ENCODE measurements around the gene FKBP2. TPM values are rescaled to one million over a fixed set of nuclear protein-coding genes. Genes with fewer than 3 reads are reported as not detected.

Gene FKBP2
- total RNA-seq, 4 donors from 2014 or later, result 45.5 to 78.3 (median 58.4) TPM

GRCh38 chr11:64230171-64230984 is 10.5 kb upstream of the FKBP2 start, which contains the start of gene DNAJC4:
DNAJC4 (plus strand) TSS chr11:64230548; CDS start chr11:64230855, 307 bp downstream.
- no peaks in the 10 kb centered on the region for H3K27me3 ChIP-seq
- no peaks in the 10 kb centered on the region for H3K9me3 ChIP-seq
- peak within 1 kb of the TSS; percentile 39 to 83 for H3K4me3 ChIP-seq
- H3K36me3 ChIP-seq, result no peaks in the 10 kb centered on the region
- peak within 1 kb of the TSS; percentile 67 to 97 (median 96) for H3K27ac ChIP-seq
- peaks cover 3 to 85% (median 36%) of the 10 kb centered on the region in 3 donors for H3K4me1 ChIP-seq
- TF ChIP-seq POLR2A (IDR thresholded peaks at IDR 0.05), result peak; percentile 30 to 49
- TF ChIP-seq POLR2AphosphoS5 (IDR thresholded peaks at IDR 0.05), result peak; percentile 70
- no peak for TF ChIP-seq EP300 (IDR thresholded peaks at IDR 0.05)
- peak; percentile 63 for ATAC-seq
- 0% methylated on average over 3 of the region's 62 CpGs; no CpG with 5 or more reads in 1 of the 2 donors for WGBS, 2 donors (ENCODE audit: low coverage in 1 of 2)

GRCh38 chr11:64230985-64231365 is 9.9 kb upstream of the FKBP2 start:
- ATAC-seq, result no peak
- Histone ChIP-seq H3K4me3 (peak overlapping the region; percentile 39 to 83), H3K36me3 (peaks cover 0 to 3% of the 10 kb centered on the region in 2 donors), H3K27me3 (no peaks in the 10 kb centered on the region), H3K4me1 (peaks cover 3 to 87% (median 40%) of the 10 kb centered on the region in 3 donors), H3K9me3 (no peaks in the 10 kb centered on the region), H3K27ac (peak overlapping the region; percentile 67 to 97 (median 96))
- TF ChIP-seq CTCF (IDR thresholded peaks at IDR 0.05), result no peak
- no peak for TF ChIP-seq POLR2AphosphoS5 (IDR thresholded peaks at IDR 0.05)
- TF ChIP-seq POLR2A (IDR thresholded peaks at IDR 0.05), result no peak
- no peak for TF ChIP-seq EP300 (IDR thresholded peaks at IDR 0.05)
- WGBS, 2 donors (ENCODE audit: low coverage in 1 of 2), result 6 to 14% methylated on average over 2 to 5 of the region's 8 CpGs

GRCh38 chr11:64231546-64231945 is 9.3 kb upstream of the FKBP2 start:
- no CpG with 5 or more reads among the region's 7 CpGs for WGBS, 2 donors (ENCODE audit: low coverage in 1 of 2)
- peaks cover 0 to 9% of the 10 kb centered on the region in 2 donors for H3K36me3 ChIP-seq
- TF ChIP-seq CTCF (IDR thresholded peaks at IDR 0.05) (no peak), EP300 (IDR thresholded peaks at IDR 0.05) (no peak), POLR2A (IDR thresholded peaks at IDR 0.05) (no peak), POLR2AphosphoS5 (IDR thresholded peaks at IDR 0.05) (no peak)
- H3K9me3 ChIP-seq, result no peaks in the 10 kb centered on the region
- H3K27me3 ChIP-seq, result no peaks in the 10 kb centered on the region
- peaks cover 3 to 89% (median 40%) of the 10 kb centered on the region in 3 donors for H3K4me1 ChIP-seq
- no peak overlapping the region for H3K4me3 ChIP-seq
- peak overlapping the region in 3 of 4 donors; percentile 37 to 96 (median 95) for H3K27ac ChIP-seq
- no peak for ATAC-seq

- Histone ChIP-seq H3K9me3 (no peaks in the 10 kb centered on the region), H3K4me3 (no peak overlapping the region), H3K36me3 (peaks cover 0 to 17% of the 10 kb centered on the region in 2 donors), H3K27me3 (no peaks in the 10 kb centered on the region), H3K4me1 (peaks cover 3 to 84% (median 33%) of the 10 kb centered on the region in 3 donors), H3K27ac (peak overlapping the region in 3 of 4 donors; percentile 37 to 96 (median 95))
- WGBS, 2 donors (ENCODE audit: low coverage in 1 of 2), result 88% methylated on average over 4 of the region's 15 CpGs; no CpG with 5 or more reads in 1 of the 2 donors
- ATAC-seq, result no peak
- TF ChIP-seq CTCF (IDR thresholded peaks at IDR 0.05), result no peak
- no peak for TF ChIP-seq EP300 (IDR thresholded peaks at IDR 0.05)
- no peak for TF ChIP-seq POLR2AphosphoS5 (IDR thresholded peaks at IDR 0.05)
- no peak for TF ChIP-seq POLR2A (IDR thresholded peaks at IDR 0.05)
Measured at GRCh38 chr11:64232182-64232966, 8.5 kb upstream of the FKBP2 start.

DNA sequence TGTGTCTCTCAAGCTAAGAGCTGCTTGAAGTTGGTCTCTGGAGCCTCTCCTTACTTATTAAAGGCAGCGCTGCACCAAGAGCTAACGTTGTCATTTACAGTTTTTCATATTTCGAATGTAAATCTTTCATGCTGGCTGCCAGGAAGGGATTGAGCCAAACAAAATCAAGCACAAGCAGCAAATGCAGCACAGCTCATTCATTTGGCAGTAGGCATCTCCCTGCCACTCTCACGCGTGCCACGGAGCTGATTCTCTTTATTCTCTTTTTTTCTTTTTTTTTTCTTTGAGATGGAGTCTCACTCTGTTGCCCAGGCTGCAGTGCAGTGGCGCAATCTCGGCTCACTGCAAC is 8.0 kb upstream of the FKBP2 start:
- no peak for ATAC-seq
- Histone ChIP-seq H3K36me3 (peaks cover 0 to 23% of the 10 kb centered on the region in 2 donors), H3K9me3 (no peaks in the 10 kb centered on the region), H3K27me3 (no peaks in the 10 kb centered on the region), H3K27ac (peak overlapping the region in 3 of 4 donors; percentile 95 to 96 (median 96)), H3K4me3 (no peak overlapping the region), H3K4me1 (peaks cover 3 to 80% (median 27%) of the 10 kb centered on the region in 3 donors)
- TF ChIP-seq POLR2A (IDR thresholded peaks at IDR 0.05), result no peak
- no peak for TF ChIP-seq POLR2AphosphoS5 (IDR thresholded peaks at IDR 0.05)
- no peak for TF ChIP-seq CTCF (IDR thresholded peaks at IDR 0.05)
- no peak for TF ChIP-seq EP300 (IDR thresholded peaks at IDR 0.05)
- WGBS, 2 donors (ENCODE audit: low coverage in 1 of 2), result 77 to 79% methylated on average over 7 to 8 of the region's 8 CpGs
